Upper lobe of right lung (tissue), 1 donor: ENCODE measurements around the gene JADE1. TPM values are rescaled to one million over a fixed set of nuclear protein-coding genes. Genes with fewer than 3 reads are reported as not detected.

ENCODE experiments used
- ATAC-seq: fragments of 200-7000 bp; cut with Tn5 transposase; one replicate; pipeline ENCODE4 v1.9.1; 2020; ENCODE audit warnings: mild to moderate bottlenecking, moderate library complexity
- DNase-seq: peaks from one replicate; pipeline ENCODE4 v3.0.0-alpha.2; 2020
- H3K27ac ChIP-seq: fragments of 200-600 bp; one replicate; pipeline ENCODE4 v1.8.0; 2022
- H3K27me3 ChIP-seq: fragments of 200-600 bp; one replicate; pipeline ENCODE4 v1.8.0; 2022; ENCODE audit warnings: mild to moderate bottlenecking
- H3K36me3 ChIP-seq: fragments of 200-600 bp; one replicate; pipeline ENCODE4 v1.8.0; 2022
- H3K4me1 ChIP-seq: fragments of 200-600 bp; one replicate; pipeline ENCODE4 v1.8.0; 2022
- H3K4me3 ChIP-seq: fragments of 200-600 bp; one replicate; pipeline ENCODE4 v1.8.0; 2022; ENCODE audit warnings: mild to moderate bottlenecking
- H3K9me3 ChIP-seq: fragments of 200-600 bp; one replicate; pipeline ENCODE4 v1.8.0; 2022
- CTCF ChIP-seq: fragments of 200-600 bp; IDR thresholded peaks from one replicate; pipeline ENCODE4 v1.8.0; 2022; ENCODE audit warnings: antibody characterized with exemption
- intact Hi-C: fragments of 100-400 bp; cut with DNase I; formaldehyde crosslinking; loops from one replicate; pipeline ENCODE4 v1.11.0; 2022
- total RNA-seq: library from RNA; stranded (reverse); fragmentation: NEBNext Ultra II Directional; extraction: Animal tissue kit (Norgen Biotek cat#: 25700); gene quantifications from one replicate; pipeline ENCODE4 v1.2.1, GENCODE V29; 2021
- donor health status: DM: no; HTN: yes; CAD: no; lungs with severe emphysema.

The JADE1 gene
- total RNA-seq, 1 donor from 2014 or later, result 41.7 TPM

GRCh38 chr4:128800701-128801284, 8.7 kb upstream of the JADE1 start:
- no peak for DNase-seq
- Histone ChIP-seq H3K27me3 (no peaks in the 10 kb centered on the region), H3K9me3 (no peaks in the 10 kb centered on the region), H3K4me3 (no peak overlapping the region), H3K27ac (no peak overlapping the region), H3K4me1 (no peaks in the 10 kb centered on the region), H3K36me3 (no peaks in the 10 kb centered on the region)
- ATAC-seq, result no peak
- intact Hi-C loops, result loop anchor here (10.0 kb wide), 1 partner anchor 226 kb away; no protein-coding TSS in a partner anchor
- TF ChIP-seq CTCF, result no peak

- DNase-seq (no peak), ATAC-seq (peak; percentile 17)
- Histone ChIP-seq H3K4me1 (no peaks in the 10 kb centered on the region), H3K9me3 (no peaks in the 10 kb centered on the region), H3K36me3 (no peaks in the 10 kb centered on the region), H3K27ac (no peak overlapping the region), H3K27me3 (no peaks in the 10 kb centered on the region), H3K4me3 (no peak overlapping the region)
- no peak for TF ChIP-seq CTCF
- intact Hi-C loops, result loop anchor here (10.0 kb wide), 1 partner anchor 228 kb away; no protein-coding TSS in a partner anchor
Measured at GRCh38 chr4:128802680-128803628, 6.5 kb upstream of the JADE1 start.

GRCh38 chr4:128803783-128804182, 5.7 kb upstream of the JADE1 start:
- TF ChIP-seq CTCF, result no peak
- Histone ChIP-seq H3K4me1 (no peaks in the 10 kb centered on the region), H3K9me3 (no peaks in the 10 kb centered on the region), H3K36me3 (no peaks in the 10 kb centered on the region), H3K27ac (peak overlapping the region; percentile 37), H3K4me3 (no peak overlapping the region), H3K27me3 (no peaks in the 10 kb centered on the region)
- intact Hi-C loops, result loop anchor here (10.0 kb wide), 1 partner anchor 229 kb away; no protein-coding TSS in a partner anchor
- DNase-seq, result no peak
- peak; percentile 46 for ATAC-seq

- no peaks in the 10 kb centered on the region for H3K9me3 ChIP-seq
- no peaks in the 10 kb centered on the region for H3K36me3 ChIP-seq
- peak overlapping the region; percentile 85 for H3K4me3 ChIP-seq
- no peak for TF ChIP-seq CTCF
- peak overlapping the region; percentile 94 for H3K27ac ChIP-seq
- peaks cover 7% of the 10 kb centered on the region for H3K4me1 ChIP-seq
- DNase-seq (no peak), ATAC-seq (no peak)
- no peaks in the 10 kb centered on the region for H3K27me3 ChIP-seq
- intact Hi-C loops, result no loop called here
Measured at GRCh38 chr4:128810331-128810870, 901 bp downstream of the JADE1 start.

- Histone ChIP-seq H3K4me1 (peaks cover 13% of the 10 kb centered on the region), H3K9me3 (no peaks in the 10 kb centered on the region), H3K27ac (peak overlapping the region; percentile 94), H3K4me3 (peak overlapping the region; percentile 85), H3K27me3 (no peaks in the 10 kb centered on the region), H3K36me3 (no peaks in the 10 kb centered on the region)
- no peak for TF ChIP-seq CTCF
- intact Hi-C loops, result no loop called here
- peak; percentile 67 for ATAC-seq
- peak; percentile 91 for DNase-seq
Measured at GRCh38 chr4:128810871-128811570, 1.5 kb downstream of the JADE1 start.
